ENCODE measurements around the gene SMC1B. TPM values are rescaled to one million over a fixed set of nuclear protein-coding genes. Genes with fewer than 3 reads are reported as not detected.
"Not testable (repeated sequence)": the region's sequence is repeated elsewhere in the genome, so short reads cannot be mapped to it uniquely, and the experiment has no call there.

The SMC1B gene
- total RNA-seq, 1 donor from 2014 or later = not detected

GRCh38 chr22:45359627-45360026 is 53.8 kb downstream of the SMC1B start:
- no peaks in the 10 kb centered on the region for H3K9me3 Mint-ChIP-seq
- H3K27ac Mint-ChIP-seq = no peak overlapping the region
- DNase-seq (ENCODE audit: low spot score in 2 of 2, unreplicated experiment in 2 of 2) = no peak
- H3K36me3 Mint-ChIP-seq = no peaks in the 10 kb centered on the region
- no peak for TF ChIP-seq CTCF (IDR thresholded peaks at IDR 0.05; ENCODE audit: unreplicated experiment)
- H3K4me3 Mint-ChIP-seq = no peak overlapping the region
- H3K4me1 Mint-ChIP-seq = peaks cover 3% of the 10 kb centered on the region
- peaks cover 8% of the 10 kb centered on the region for H3K27me3 Mint-ChIP-seq (ENCODE audit: low read depth)

GRCh38 chr22:45358127-45358526 is 55.3 kb downstream of the SMC1B start:
- no peak overlapping the region for H3K27ac Mint-ChIP-seq
- peaks cover 3% of the 10 kb centered on the region for H3K4me1 Mint-ChIP-seq
- no peaks in the 10 kb centered on the region for H3K9me3 Mint-ChIP-seq
- H3K4me3 Mint-ChIP-seq = no peak overlapping the region
- H3K36me3 Mint-ChIP-seq = no peaks in the 10 kb centered on the region
- TF ChIP-seq CTCF (IDR thresholded peaks at IDR 0.05; ENCODE audit: unreplicated experiment) = no peak
- peaks cover 8% of the 10 kb centered on the region for H3K27me3 Mint-ChIP-seq (ENCODE audit: low read depth)
- no peak for DNase-seq (ENCODE audit: low spot score in 2 of 2, unreplicated experiment in 2 of 2)

GRCh38 chr22:45357490-45357889 is 55.9 kb downstream of the SMC1B start:
- no peaks in the 10 kb centered on the region for H3K9me3 Mint-ChIP-seq

GRCh38 chr22:45353786-45354185 is 59.6 kb downstream of the SMC1B start:
- no peaks in the 10 kb centered on the region for H3K4me1 Mint-ChIP-seq
- H3K27ac Mint-ChIP-seq = no peak overlapping the region
- no peaks in the 10 kb centered on the region for H3K27me3 Mint-ChIP-seq (ENCODE audit: low read depth)
- no peaks in the 10 kb centered on the region for H3K9me3 Mint-ChIP-seq
- DNase-seq (ENCODE audit: low spot score in 2 of 2, unreplicated experiment in 2 of 2) = no peak
- H3K4me3 Mint-ChIP-seq = no peak overlapping the region
- no peaks in the 10 kb centered on the region for H3K36me3 Mint-ChIP-seq
- TF ChIP-seq CTCF (IDR thresholded peaks at IDR 0.05; ENCODE audit: unreplicated experiment) = no peak

More at GRCh38 chr22:45357490-45357889, 55.9 kb downstream of the SMC1B start:
- Mint-ChIP-seq H3K27ac (no peak overlapping the region), H3K4me1 (peaks cover 3% of the 10 kb centered on the region), H3K27me3 (ENCODE audit: low read depth) (peaks cover 7% of the 10 kb centered on the region), H3K4me3 (no peak overlapping the region), H3K36me3 (no peaks in the 10 kb centered on the region)
- no peak for DNase-seq (ENCODE audit: low spot score in 2 of 2, unreplicated experiment in 2 of 2)
- no peak for TF ChIP-seq CTCF (IDR thresholded peaks at IDR 0.05; ENCODE audit: unreplicated experiment)

- not testable (repeated sequence) for H3K4me3 Mint-ChIP-seq; H3K9me3 Mint-ChIP-seq; H3K27ac Mint-ChIP-seq; DNase-seq (ENCODE audit: low spot score in 2 of 2, unreplicated experiment in 2 of 2); H3K27me3 Mint-ChIP-seq (ENCODE audit: low read depth); H3K36me3 Mint-ChIP-seq; H3K4me1 Mint-ChIP-seq
These were observed 60.6 kb downstream of the SMC1B start for GRCh38 chr22:45352757-45353156.

- DNase-seq (ENCODE audit: low spot score in 2 of 2, unreplicated experiment in 2 of 2) = no peak
- Mint-ChIP-seq H3K9me3 (no peaks in the 10 kb centered on the region), H3K27me3 (ENCODE audit: low read depth) (no peaks in the 10 kb centered on the region), H3K36me3 (peaks cover 3% of the 10 kb centered on the region), H3K27ac (no peak overlapping the region), H3K4me3 (no peak overlapping the region), H3K4me1 (no peaks in the 10 kb centered on the region)
- TF ChIP-seq CTCF (IDR thresholded peaks at IDR 0.05; ENCODE audit: unreplicated experiment) = no peak
These were observed 61.4 kb downstream of the SMC1B start for GRCh38 chr22:45351956-45352355.

Measured in mesothelial cell of epicardium (in vitro differentiated cells).